Stimulated activated CD4-positive, alpha-beta T cell treated with anti-CD3 and anti-CD28 coated beads, Interleukin-2, amount 100 ng/mL, for 48 hours (primary cell): ENCODE results near the gene SCARF2.
"Not testable (repeated sequence)": the region's sequence is repeated elsewhere in the genome, so short reads cannot be mapped to it uniquely, and the experiment has no call there.

Source experiments
- DNase-seq, 2 donors: peaks; one replicate each; pipeline ENCODE4 v3.0.0-alpha.2; 2020

SCARF2 gene, protein sequence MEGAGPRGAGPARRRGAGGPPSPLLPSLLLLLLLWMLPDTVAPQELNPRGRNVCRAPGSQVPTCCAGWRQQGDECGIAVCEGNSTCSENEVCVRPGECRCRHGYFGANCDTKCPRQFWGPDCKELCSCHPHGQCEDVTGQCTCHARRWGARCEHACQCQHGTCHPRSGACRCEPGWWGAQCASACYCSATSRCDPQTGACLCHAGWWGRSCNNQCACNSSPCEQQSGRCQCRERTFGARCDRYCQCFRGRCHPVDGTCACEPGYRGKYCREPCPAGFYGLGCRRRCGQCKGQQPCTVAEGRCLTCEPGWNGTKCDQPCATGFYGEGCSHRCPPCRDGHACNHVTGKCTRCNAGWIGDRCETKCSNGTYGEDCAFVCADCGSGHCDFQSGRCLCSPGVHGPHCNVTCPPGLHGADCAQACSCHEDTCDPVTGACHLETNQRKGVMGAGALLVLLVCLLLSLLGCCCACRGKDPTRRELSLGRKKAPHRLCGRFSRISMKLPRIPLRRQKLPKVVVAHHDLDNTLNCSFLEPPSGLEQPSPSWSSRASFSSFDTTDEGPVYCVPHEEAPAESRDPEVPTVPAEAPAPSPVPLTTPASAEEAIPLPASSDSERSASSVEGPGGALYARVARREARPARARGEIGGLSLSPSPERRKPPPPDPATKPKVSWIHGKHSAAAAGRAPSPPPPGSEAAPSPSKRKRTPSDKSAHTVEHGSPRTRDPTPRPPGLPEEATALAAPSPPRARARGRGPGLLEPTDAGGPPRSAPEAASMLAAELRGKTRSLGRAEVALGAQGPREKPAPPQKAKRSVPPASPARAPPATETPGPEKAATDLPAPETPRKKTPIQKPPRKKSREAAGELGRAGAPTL

DNA sequence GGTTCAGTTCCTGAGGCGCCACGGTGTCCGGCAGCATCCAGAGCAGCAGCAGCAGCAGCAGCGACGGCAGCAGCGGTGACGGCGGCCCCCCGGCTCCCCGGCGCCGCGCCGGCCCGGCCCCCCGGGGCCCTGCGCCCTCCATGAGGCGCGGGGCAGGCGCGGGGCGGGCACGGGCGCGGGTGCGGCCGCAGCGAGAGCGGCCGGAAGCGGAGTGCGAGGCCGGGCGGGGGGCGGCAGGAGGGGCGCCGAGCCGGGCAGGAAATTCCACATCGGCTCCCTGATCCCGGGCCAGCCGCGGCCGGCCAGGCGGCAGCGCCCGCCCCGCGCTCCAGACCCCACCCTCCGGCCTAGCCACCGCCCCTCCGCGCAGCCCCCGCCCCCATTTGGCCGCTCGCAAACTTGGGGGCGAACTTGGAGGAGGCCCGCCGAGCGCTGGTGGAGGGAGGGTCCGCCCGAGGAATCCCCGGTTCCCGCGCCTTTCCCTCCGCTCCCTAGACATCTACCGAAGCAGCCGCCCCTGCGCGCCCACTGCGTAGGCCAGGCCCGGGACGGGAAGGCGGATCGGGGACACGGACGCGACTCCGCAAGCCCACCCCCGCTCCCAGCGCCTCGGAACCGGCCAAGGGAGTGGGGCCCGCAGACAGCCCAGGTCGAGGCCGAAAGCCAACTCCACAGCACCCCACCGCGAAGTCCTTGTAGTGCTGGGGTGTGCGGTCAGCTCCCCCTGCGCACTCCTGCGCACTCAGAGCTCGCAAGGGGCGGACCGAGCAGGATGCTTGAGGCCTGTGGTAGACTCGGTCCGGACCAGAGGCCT is at the start of gene SCARF2:
TSS of gene SCARF2 (minus strand) at position 213 of the 814 bp plus-strand sequence. CDS start at position 142, 71 bp downstream.
- no peak for DNase-seq

DNA sequence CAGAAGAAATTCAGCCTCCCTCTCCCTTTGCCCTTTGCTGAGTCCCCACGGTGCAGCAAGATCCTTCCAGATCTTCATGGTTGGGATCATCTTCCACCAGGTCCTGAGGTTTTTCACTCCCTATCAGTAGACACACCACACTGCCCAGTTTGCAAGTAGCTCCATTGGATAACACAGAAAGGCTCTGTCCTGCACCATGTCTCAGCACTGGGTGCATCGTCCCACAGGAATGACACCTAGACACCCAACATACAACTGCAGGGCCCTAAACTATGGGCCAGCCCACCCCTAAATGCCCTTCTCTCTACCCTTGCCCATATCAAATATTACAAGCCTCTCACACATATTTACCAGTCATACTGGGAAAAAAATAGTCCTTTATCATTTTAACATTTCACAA is 48.6 kb upstream of the SCARF2 start:
- no peak for DNase-seq

DNA sequence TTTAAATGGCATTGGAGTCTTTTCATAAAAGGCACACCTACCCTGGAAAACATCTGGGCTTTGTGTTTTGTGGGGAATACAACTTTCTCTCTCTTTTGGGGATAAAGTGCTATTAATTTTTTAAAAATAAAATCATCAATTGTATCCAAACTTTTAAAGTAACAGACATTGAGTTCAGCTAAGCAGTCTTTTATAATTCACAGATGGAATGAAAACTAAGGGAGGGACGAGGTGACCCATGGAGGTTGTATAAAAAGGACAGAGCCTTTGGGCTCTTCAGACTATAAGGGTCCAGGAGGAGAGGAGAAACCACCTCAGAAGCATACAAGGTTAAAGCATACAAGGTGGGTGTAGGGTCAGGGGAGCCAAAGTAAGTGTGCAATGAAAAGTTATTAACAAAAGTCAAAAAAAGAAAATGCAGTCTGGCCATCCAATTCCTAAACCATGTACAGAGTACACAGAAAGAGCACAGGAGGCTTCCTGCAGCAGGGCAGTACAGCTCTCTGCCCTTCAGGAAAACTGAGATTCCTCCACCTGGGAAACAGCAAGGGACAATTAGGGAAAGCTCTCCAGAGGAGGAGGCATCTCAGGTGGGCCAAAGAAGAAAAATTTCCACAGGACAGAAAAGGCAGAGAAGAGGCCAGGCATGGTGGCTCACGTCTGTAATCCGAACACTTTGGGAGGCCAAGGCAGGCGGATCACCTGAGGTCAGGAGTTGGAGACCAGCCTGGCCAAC is 47.5 kb upstream of the SCARF2 start:
- DNase-seq = no peak

DNA sequence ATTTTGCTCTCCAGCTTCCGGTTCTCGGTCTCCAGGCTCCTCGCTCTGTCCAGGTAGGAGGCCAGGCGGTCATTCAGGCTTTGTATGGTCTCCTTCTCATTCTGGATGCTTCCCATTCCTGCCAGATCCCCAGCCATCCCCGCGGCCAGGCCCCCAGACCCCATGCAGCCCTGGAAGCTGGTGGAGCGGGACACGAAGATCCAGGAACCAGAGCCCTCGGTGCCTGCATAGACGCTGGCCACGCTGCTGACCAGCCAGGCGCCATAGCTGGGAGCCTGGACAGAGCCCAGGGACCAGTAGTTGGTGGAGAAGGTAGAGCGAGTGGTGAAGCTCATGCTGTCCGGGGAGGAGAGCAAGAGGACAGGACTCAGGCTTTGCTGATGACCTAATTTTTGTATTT is 46.1 kb upstream of the SCARF2 start:
- DNase-seq = no peak

DNA sequence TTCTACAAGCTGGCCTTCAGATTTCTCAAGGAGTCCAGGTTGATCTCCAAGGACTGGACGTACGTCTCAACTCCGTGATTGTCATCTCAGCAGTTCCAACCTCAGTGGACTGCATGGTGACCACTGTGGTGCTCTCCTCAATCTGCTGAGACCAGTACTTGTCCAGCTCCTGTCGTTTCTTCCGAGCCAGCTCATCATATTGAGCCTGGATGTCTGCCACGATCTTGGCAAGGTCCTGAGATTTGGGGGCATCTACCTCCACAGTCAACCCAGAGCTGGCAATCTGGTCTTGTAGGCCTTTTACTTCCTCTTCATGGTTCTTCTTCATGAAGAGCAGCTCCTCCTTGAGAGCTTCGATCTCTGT is 45.5 kb upstream of the SCARF2 start:
- DNase-seq = not testable (repeated sequence)

DNA sequence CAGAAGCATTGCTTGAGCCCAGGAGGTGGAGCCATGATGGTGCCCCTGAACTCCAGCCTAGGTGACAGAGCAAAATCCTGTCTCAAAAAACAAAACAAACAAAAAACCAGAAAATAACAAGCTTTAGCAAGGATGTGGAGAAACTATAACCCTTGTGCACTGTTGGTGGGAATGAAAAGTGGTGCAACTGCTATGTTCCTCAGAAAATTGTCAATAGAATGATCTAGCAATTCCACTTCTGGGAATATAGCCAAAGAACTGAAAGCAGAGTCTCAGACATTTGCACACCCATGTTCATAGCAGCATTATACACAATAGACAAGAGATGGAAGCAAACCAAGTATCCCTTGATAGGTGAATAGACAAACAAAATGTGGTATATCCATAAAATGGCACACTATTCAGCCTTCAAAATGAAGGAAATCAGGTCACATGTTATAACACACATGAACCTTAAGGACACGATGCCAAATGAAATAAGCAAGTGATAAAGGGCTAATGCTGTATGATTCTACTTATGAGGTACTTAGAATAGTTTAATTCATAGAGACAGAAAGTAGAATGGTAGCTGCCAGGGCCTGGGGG is 42.1 kb upstream of the SCARF2 start:
- no peak for DNase-seq

DNA sequence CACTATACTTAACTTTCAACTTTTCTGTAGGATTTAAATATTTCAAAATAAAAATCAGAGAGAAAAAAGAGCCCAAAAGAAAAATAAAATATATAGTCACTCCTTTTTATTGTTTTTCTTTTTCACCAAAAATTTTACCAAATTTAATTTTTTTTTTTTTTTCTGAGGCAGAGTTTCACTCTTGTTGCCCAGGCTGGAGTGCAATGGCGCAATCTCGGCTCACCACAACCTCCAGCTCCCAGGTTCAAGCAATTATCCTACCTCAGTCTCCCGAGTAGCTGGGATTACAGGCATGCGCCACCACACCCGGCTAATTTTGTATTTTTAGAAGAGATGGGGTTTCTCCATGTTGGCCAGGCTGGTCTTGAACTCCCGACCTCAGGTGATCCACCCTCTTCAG is 40.4 kb upstream of the SCARF2 start:
- not testable (repeated sequence) for DNase-seq

DNA sequence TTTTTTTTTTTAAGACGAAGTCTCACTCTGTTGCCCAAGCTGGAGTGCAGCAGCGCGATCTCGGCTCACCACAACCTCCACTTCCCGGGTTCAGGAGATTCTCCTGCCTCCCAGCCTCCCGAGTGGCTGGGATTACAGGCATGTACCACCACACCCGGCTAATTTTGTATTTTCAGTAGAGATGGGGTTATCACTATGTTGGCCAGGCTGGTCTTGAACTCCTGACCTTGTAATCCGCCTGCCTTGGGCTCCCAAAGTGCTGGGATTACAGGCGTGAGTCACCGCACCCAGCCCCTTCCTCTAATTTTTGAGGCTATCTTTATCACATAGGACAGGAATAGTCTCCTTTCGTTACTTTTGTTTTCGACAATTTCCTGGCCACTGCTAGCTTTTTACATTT is 37.9 kb upstream of the SCARF2 start:
- DNase-seq = not testable (repeated sequence)

DNA sequence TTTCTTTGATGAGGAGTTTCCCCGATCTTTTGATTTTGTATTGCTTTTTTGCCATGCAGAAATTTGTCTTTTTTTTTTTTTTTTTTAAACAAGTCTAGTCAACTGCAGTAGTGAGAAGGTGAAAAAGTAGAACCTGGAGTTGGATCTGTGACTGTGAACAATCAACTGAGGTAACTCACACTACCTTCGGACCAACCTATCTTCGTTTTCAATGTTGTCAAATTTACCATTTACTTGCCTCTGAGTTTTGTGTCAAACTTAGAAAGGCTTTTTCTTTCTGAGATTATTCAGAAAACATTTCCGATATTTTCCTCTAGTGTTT is 37.5 kb upstream of the SCARF2 start:
- no peak for DNase-seq

DNA sequence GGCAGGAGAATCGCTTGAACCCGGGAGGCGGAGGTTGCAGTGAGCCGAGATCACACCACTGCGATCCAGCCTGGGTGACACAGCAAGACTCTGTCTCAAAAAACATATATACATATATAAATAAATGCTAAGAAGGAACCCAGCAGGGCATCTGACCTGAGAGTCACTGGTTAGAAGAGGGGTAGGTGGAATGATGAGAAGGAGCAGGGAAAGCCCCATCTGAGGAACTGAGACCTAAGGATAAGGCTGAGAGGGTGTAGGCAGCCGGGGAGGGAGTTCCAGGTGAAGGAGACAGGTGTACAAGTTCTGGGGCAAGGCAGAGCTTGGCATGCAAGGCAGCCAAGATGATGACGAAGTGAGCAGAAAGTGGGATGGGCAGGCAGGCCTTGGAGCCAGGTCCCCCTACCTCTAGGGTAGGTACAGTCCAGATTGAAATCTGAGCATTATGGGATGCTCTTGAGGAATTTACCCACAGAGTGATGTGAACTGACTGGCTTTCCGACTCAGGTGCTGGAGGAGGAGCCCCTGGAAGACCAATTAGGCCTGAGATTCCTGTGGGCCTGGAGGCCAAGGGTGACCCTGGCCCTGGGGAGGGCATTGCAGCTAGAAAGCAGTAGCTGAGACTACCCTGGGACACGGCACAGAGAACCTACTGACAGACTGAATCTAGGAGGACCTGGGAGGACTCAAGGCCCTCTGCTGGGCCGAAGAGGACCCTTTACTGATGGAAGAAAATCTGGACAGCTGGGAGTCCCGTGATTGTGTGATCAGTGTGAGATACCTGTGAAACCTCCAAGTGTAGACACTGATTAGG is 35.2 kb upstream of the SCARF2 start:
- DNase-seq = no peak

DNA sequence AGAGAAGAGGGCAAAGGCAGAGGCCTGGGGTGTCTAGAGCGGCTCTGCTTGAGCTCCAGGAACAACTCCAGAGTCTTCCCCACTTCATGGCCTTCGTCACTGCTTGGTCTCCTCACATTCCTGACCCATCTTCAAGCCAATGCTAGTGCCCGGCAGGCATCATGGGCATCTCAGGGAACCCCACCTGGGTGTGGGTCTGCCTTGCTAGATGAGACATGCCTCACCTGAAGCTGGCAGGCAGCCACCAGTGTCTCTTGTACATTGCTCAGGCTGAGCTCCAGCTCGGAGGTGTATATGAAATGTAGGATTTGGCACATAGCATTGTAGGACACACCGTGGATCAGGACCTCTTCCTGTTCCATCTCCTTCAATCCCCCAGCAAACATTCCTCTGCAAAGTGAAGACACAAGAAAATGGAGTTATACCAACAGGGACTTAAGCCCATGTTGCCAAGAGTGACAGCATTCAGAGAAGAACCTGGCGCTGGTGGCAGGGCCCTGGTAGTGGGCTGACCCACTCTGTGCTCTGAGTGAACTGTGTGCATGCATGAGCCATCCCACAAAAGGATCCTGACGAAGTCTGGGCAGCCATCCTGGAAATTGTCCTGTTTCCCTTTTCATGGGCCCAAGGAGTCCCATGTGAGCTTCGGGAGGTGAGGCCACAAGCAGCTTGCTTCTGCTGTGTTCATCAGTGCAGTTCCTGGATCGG is 33.7 kb upstream of the SCARF2 start:
- DNase-seq = no peak

DNA sequence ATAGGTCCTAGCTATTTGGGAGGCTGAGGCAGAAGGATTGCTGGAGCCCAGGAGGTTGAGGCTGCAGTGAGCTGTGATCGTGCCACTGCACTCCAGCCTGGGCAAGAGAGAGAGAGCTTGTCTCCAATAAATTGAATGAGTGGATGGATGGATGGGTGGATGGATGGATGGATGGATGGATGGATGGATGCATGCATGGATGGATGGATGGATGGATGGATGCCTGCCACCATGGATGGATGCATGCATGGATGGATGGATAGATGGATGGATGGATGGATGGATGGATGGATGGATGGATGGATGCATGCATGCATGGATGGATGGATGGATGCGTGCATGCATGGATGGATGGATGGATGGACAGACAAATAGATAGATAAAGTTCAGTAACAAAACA is 32.9 kb upstream of the SCARF2 start:
- DNase-seq = not testable (repeated sequence)

DNA sequence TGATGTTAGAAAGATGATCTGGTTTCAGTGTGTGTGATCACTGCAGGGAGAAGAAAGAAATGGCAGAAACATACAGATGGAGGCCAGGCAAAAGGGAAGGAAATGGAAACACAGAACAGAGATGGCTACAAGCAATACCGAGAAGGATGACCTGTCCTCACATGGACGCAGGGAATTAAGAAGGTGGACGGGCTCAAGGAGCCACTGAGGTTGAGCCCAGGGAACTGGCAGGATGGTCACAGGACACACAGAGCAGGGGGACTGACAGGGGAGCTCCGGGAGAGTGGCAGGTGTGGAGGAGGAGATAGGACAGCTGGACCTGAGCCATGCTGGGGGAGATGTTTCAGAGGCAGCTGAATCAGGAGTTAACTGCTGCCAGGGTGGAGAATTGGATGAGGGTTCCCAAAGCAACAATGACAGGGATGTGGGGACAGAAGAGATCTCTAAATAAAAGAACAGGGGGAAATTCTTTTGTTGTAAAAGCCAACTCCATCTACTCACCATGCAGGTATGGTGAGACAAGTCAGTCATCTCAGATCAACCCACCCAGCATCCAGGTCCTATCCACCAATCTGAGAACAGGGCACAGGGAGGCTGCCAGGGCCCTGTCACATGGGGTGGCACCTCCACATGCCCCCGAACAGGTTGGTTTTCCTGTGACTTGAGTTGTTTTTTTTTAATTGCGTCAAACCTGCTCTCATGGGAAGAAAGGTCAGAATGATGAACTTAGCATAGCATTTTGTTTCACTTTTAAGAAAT is 31.7 kb upstream of the SCARF2 start:
- DNase-seq = no peak

DNA sequence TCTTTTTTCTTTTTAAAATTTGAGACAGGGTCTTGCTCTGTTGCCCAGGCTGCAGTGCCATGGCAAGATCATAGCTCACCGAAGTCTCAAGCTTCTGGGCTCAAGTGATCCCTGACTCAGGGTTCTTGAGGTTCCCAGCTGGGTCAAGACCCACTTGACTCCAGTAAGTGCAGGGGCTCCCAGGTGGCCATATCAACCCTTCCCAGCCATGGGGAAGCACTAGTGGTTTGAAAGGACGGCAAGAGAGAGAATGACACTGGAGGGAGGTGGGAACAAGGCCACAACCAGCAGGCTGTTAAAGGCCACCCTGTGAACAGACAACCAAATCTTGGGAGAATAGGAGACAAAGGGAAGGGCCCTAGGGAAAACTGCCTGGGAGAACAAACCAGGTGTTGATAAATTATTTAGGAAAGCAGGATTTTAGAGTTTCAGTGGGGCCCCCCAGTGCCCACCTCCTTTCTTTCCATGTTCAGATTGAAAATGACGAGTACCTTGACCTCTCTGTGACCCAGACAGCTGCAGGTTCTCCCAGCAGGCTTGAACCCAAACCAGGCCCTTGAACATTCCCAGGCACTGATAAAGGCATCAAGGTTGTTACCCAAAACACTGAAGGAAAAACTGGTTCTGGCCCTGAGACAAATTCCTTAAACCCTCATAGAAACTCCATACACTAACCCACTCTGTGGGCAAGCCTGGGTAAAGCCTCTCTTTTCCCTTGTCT is 29.2 kb upstream of the SCARF2 start:
- no peak for DNase-seq

DNA sequence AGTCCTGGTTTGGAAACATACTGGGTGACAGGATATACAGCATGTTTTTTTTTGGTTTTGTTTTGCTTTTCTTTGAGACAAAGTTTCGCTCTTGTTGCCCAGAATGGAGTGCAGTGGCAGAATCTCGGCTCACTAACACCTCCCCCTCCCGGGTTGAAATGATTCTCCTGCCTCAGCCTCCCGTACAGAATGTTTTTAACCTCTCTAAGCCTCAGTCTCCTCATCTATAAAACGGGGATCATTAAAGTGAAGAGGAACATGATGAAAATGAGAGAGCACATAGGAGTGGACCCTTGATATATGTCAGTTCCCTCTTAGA is 28.1 kb upstream of the SCARF2 start:
- no peak for DNase-seq

DNA sequence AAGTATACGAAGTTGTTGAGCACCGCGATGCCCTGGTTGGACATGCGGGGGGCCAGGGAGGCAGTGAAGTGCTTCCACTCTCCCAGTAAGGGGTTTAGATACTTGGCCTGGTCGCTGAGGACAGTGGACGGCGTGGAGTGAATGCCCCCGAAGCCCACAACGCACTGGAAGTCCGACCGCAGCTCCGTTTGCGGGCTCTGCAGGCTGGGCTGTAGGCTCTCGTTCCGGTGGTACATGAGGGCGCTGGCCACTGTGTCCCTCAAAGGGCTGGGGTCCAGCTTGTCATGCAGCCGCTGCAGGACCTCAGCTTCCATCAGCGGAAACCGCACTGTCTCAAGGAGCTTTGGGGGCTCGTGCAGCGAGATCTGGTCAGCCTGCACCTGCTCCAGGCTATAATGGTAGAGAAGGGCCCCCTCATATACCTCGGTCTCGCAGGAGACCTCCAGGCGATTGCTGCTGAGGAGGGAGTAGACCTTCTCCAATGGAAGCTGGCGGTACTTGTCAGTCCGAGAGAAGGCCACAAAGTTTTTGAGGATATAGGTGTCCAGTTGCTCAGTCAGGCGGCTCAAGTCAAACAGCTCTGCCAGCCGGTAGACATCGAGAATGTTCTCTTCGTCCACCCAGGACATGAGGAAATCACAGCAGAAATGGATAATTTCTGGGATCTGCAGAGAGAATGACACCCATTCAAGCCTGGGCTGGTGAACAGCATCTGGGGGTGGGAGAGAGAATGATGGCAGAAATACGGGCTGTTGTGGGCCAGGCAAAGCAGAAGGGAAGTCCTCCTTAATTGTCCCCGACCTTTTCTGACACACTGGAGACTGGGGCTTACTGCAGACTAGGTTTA is 27.5 kb upstream of the SCARF2 start:
- DNase-seq = no peak

DNA sequence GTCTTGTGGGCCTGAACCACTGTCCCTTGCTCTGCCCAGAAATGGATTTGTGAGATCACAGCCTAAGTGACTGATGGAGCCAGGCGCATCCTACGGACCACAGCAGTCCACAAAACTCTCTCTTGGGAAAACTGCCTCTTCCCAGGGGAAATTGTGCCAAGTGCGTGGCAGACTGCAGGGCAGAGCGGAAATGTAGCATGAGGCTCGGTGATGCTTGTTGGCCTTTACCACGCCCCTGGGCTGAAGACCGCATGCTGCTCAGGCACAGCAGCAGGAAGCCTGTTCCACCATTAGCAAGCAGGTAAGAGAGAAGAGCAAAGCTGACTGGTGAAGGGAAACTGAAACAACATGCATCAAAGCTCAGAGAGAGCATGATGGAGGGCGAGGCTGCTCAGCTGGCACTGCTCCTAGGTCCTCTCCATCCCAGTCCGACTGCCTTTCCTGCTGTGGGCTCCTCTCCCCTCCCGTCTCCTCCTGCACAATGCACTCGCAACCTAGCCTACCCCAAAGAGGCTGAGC is 26.5 kb upstream of the SCARF2 start:
- peak; percentile 23 to 40 for DNase-seq
